ENCODE results near the gene OR5AU1. TPM values are rescaled to one million over a fixed set of nuclear protein-coding genes. Genes with fewer than 3 reads are reported as not detected.

OR5AU1 gene
- total and polyA plus RNA-seq, 2 of the 13 experiments (the other 11 are each of a cell fraction or from before 2014, with no cell fraction given): not detected

- TF ChIP-seq ZNF574 (CRISPR knock-in tag; IDR thresholded peaks at IDR 0.05) (peak; percentile 64), EEA1 (CRISPR knock-in tag; IDR thresholded peaks at IDR 0.05; ENCODE audit: borderline replicate concordance) (no peak), PATZ1 (CRISPR knock-in tag; IDR thresholded peaks at IDR 0.05) (peak; percentile 53), PRDM10 (CRISPR knock-in tag; IDR thresholded peaks at IDR 0.05; ENCODE audit: low read depth) (peak; percentile 37; the same call in 1 of the 2 replicates), KMT2A (CRISPR knock-in tag; IDR thresholded peaks at IDR 0.05) (peak; percentile 17; the same call in 1 of the 2 replicates), IKZF5 (CRISPR knock-in tag; IDR thresholded peaks at IDR 0.05) (peak; percentile 75), ZFP91 (CRISPR knock-in tag; IDR thresholded peaks at IDR 0.05; ENCODE audit: borderline replicate concordance) (peak; percentile 36), ZNF230 (CRISPR knock-in tag; IDR thresholded peaks at IDR 0.05) (0 out of 2 replicates have a peak, but pooled peaks have one; percentile 66), SP140L (CRISPR knock-in tag; IDR thresholded peaks at IDR 0.05; ENCODE audit: borderline replicate concordance) (0 out of 2 replicates have a peak, but pooled peaks have one; percentile 81), HOXA5 (CRISPR knock-in tag; IDR thresholded peaks at IDR 0.05) (0 out of 2 replicates have a peak, but pooled peaks have one; percentile 35), RXRB (CRISPR knock-in tag; IDR thresholded peaks at IDR 0.05; ENCODE audit: borderline replicate concordance) (peak; percentile 75), DNMT3B (CRISPR knock-in tag; conservative IDR thresholded peaks at IDR 0.05) (no peak), ATF7-NPFF (CRISPR knock-in tag; IDR thresholded peaks at IDR 0.05; ENCODE audit: low read depth) (0 out of 2 replicates have a peak, but pooled peaks have one; percentile 11), PHF8 (CRISPR knock-in tag; IDR thresholded peaks at IDR 0.05) (peak; percentile 53; the same call in 1 of the 2 replicates), ZNF747 (CRISPR knock-in tag; IDR thresholded peaks at IDR 0.05; ENCODE audit: borderline replicate concordance) (0 out of 2 replicates have a peak, but pooled peaks have one; percentile 57), SALL1 (CRISPR knock-in tag; IDR thresholded peaks at IDR 0.05) (peak; percentile 74)
Observed at GRCh38 chr14:21106498-21107282, 49.2 kb downstream of the OR5AU1 start (continued).
